Uterus (tissue), 4 donors: ENCODE data around the gene ZNF544. TPM values are rescaled to one million over a fixed set of nuclear protein-coding genes. Genes with fewer than 3 reads are reported as not detected.

Experiments used
- DNase-seq, 2 donors: peaks; one replicate each; pipeline ENCODE4 v3.0.0-alpha.2; 2019 to 2020
- H3K27ac ChIP-seq, 2 donors: fragments of 200-600 bp; sonication (generic); 1 replicate in 1 of 2; 2 replicates in 1 of 2; pipeline ENCODE4 v1.5.1; 2016 to 2018
- H3K27me3 ChIP-seq, 2 donors: fragments of 200-600 bp; sonication (generic); one replicate each; pipeline ENCODE4 v1.5.1; 2018 to 2019; ENCODE audit warnings: control low read depth in 1 of 2
- H3K36me3 ChIP-seq, 2 donors: fragments of 200-600 bp; sonication (generic); one replicate each; pipeline ENCODE4 v1.5.1; 2019; ENCODE audit warnings: control low read depth in 1 of 2
- H3K4me1 ChIP-seq, 2 donors: fragments of 200-600 bp; sonication (generic); one replicate each; pipeline ENCODE4 v1.5.1; 2018 to 2019; ENCODE audit warnings: control low read depth in 1 of 2
- H3K4me3 ChIP-seq, 2 donors: fragments of 200-600 bp; sonication (generic); 1 replicate in 1 of 2; 2 replicates in 1 of 2; pipeline ENCODE4 v1.5.1; 2018 to 2019; ENCODE audit warnings: mild to moderate bottlenecking in 1 of 2
- H3K9me3 ChIP-seq, 2 donors: fragments of 200-600 bp; sonication (generic); one replicate each; pipeline ENCODE4 v1.5.1; 2019; ENCODE audit warnings: control low read depth in 1 of 2
- POLR2A ChIP-seq, 2 donors: fragments of 450-650 bp; IDR thresholded peaks; one replicate each; pipeline ENCODE4 v1.6.1; 2016; ENCODE audit warnings: antibody characterized with exemption in 2 of 2, mild to moderate bottlenecking in 1 of 2, moderate library complexity in 1 of 2
- intact Hi-C: fragments of 100-400 bp; cut with DNase I; formaldehyde crosslinking; loops from one replicate; pipeline ENCODE4 v1.15.1; 2023; ENCODE audit warnings: low total_unique reads
- total RNA-seq, 4 donors: library from RNA; depleted of rRNA in 3 of 4; stranded (reverse); fragments of >200 nt in 3 of 4; gene quantifications; one replicate each; pipeline versions ENCODE4 v1.1.0 to v1.2.4, GENCODE V29; 2014 to 2023
- TF ChIP-seq, protein P1 (sequence below), 4 experiments: fragments of 200-600 bp in 2 of 4; fragments of 450-650 bp in 2 of 4; sonication (generic) in 2 of 4; IDR thresholded peaks; one replicate each; pipeline ENCODE4 v1.5.1; 2016 to 2019; ENCODE audit warnings: antibody characterized with exemption in 4 of 4, mild to moderate bottlenecking in 2 of 4, moderate library complexity in 1 of 4
- donor health status: DM: yes; HTN: yes; CAD: no.

Gene ZNF544
- total RNA-seq, 4 donors from 2014 or later = 2.6 to 67.0 (median 43.7) TPM

- H3K36me3 ChIP-seq = no peaks in the 10 kb centered on the region
- H3K4me1 ChIP-seq = no peaks in the 10 kb centered on the region
- H3K9me3 ChIP-seq = peaks cover 0 to 99% of the 10 kb centered on the region in 2 donors
- no peak for DNase-seq
- H3K27me3 ChIP-seq = no peaks in the 10 kb centered on the region
- TF ChIP-seq, protein P1, sequence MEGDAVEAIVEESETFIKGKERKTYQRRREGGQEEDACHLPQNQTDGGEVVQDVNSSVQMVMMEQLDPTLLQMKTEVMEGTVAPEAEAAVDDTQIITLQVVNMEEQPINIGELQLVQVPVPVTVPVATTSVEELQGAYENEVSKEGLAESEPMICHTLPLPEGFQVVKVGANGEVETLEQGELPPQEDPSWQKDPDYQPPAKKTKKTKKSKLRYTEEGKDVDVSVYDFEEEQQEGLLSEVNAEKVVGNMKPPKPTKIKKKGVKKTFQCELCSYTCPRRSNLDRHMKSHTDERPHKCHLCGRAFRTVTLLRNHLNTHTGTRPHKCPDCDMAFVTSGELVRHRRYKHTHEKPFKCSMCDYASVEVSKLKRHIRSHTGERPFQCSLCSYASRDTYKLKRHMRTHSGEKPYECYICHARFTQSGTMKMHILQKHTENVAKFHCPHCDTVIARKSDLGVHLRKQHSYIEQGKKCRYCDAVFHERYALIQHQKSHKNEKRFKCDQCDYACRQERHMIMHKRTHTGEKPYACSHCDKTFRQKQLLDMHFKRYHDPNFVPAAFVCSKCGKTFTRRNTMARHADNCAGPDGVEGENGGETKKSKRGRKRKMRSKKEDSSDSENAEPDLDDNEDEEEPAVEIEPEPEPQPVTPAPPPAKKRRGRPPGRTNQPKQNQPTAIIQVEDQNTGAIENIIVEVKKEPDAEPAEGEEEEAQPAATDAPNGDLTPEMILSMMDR (IDR thresholded peaks at IDR 0.05) = no peak
- no peak for TF ChIP-seq POLR2A (IDR thresholded peaks at IDR 0.05)
- no peak overlapping the region for H3K27ac ChIP-seq
- H3K4me3 ChIP-seq = no peak overlapping the region
- intact Hi-C loops = no loop called here
Measured at GRCh38 chr19:58212336-58213074, 16.2 kb upstream of the ZNF544 start.

DNA sequence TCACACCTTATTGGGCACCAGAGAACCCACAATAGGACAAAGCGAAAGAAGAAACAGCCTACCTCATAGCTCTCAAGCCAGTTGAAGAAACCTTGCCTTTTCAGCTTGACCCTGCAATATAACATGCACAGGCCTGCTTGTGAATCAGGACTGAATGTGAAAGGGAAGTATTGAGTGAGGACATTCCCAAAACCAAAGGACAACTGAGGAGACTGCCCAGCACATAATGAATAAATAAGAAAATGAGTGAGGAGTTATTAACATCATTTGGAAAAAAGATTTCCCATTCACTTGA is 15.7 kb upstream of the ZNF544 start:
- Histone ChIP-seq H3K27ac (no peak overlapping the region), H3K36me3 (no peaks in the 10 kb centered on the region), H3K4me1 (no peaks in the 10 kb centered on the region), H3K27me3 (no peaks in the 10 kb centered on the region), H3K9me3 (peaks cover 0 to 99% of the 10 kb centered on the region in 2 donors), H3K4me3 (no peak overlapping the region)
- DNase-seq = no peak
- intact Hi-C loops = no loop called here
- TF ChIP-seq, protein P1 (IDR thresholded peaks at IDR 0.05) = no peak
- no peak for TF ChIP-seq POLR2A (IDR thresholded peaks at IDR 0.05)

DNA sequence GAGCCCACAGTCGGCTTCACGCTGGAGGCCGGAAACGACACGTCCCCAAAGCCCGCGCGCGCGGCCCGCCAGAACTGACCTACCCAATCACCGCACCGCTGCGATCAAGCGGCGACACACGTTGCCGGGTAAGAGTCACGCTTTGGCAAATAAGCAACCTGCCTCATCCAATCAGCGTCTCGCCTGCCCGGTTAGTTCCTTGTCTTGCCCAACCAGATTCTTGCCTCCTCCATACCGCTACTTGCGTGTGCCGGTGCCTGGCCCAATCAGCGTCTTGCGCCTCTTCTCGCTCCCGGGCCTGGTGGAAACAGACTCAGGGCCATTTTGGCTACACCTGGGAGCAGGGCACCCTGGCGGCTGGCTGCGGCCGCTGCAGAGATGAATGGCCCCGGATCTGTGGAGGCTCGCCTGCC is 11.6 kb upstream of the ZNF544 start:
- intact Hi-C loops = no loop called here

DNA sequence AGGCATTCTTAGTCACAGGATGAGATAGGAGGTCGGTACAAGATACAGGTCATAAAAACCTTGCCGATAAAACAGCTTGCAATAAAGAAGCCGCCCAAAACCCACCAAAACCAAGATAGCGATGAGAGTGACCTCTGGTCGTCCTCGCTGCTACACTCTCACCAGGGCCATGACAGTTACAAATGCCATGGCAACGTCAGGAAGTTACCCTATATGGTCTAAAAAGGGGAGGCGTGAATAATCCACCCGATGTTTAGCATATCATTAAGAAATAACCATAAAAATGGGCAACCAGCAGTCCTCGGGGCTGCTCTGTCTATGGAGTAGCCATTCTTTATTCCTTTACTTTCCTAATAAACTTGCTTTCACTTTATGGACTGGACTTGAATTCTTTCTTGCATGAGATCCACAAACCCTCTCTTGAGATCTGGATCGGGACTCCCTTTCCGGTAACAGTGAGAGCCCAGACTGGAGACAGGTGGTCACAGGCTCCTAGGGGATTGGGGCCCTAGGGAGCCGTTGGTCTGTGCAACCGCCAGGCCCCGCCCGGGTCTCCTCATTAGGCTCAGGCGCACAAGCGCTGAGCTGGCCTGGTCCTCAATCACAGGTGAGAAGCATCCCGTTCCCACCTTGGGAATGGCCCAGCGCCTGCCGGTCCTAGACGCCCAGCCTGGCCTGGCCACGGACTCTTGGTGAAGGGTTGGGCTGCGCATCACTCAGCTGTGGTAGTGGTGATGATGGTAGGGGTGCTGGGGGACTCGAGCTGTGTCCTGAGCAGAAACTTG is 10.9 kb upstream of the ZNF544 start:
- Histone ChIP-seq H3K36me3 (no peaks in the 10 kb centered on the region), H3K27ac (no peak overlapping the region), H3K4me1 (no peaks in the 10 kb centered on the region), H3K4me3 (no peak overlapping the region), H3K27me3 (no peaks in the 10 kb centered on the region), H3K9me3 (peaks cover 0 to 73% of the 10 kb centered on the region in 2 donors)
- intact Hi-C loops = no loop called here
- no peak for DNase-seq
- TF ChIP-seq, protein P1 (IDR thresholded peaks at IDR 0.05) = no peak
- TF ChIP-seq POLR2A (IDR thresholded peaks at IDR 0.05) = no peak

More for the DNA sequence above, 11.6 kb upstream of the ZNF544 start:
- Histone ChIP-seq H3K4me1 (no peaks in the 10 kb centered on the region), H3K27me3 (no peaks in the 10 kb centered on the region), H3K9me3 (peaks cover 0 to 80% of the 10 kb centered on the region in 2 donors), H3K4me3 (no peak overlapping the region), H3K27ac (no peak overlapping the region), H3K36me3 (no peaks in the 10 kb centered on the region)
- TF ChIP-seq, protein P1 (IDR thresholded peaks at IDR 0.05) = no peak
- no peak for TF ChIP-seq POLR2A (IDR thresholded peaks at IDR 0.05)
- DNase-seq = no peak

DNA sequence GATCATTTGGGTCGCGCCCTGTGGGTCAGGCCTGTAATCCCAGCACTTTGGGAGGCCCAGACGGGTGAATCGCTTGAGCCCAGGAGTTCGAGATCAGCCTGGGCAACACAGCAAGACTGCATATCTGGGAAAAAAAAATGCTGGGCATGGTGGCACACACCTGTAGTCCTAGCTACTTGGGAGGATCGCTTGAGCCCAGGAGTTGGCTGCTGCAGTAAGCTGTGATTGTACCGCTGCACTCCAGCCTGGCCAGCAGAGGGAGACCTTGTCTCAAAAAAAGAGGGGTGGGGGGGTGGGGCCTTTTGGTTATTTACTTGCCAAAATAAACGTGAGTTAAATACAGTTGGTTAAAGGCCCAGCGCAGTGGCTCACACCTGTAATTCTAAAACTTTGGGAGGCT is 9.8 kb upstream of the ZNF544 start:
- TF ChIP-seq, protein P1 (IDR thresholded peaks at IDR 0.05) = no peak
- no peak for TF ChIP-seq POLR2A (IDR thresholded peaks at IDR 0.05)
- Histone ChIP-seq H3K27me3 (no peaks in the 10 kb centered on the region), H3K27ac (no peak overlapping the region), H3K36me3 (no peaks in the 10 kb centered on the region), H3K9me3 (peaks cover 0 to 63% of the 10 kb centered on the region in 2 donors), H3K4me1 (no peaks in the 10 kb centered on the region), H3K4me3 (no peak overlapping the region)
- intact Hi-C loops = no loop called here
- DNase-seq = no peak
